HUDEP-2 (cell line): ENCODE data around the gene DPEP1.
A peak's percentile ranks its signal among the peaks of the same experiment; 100 is the strongest.
"Not testable (repeated sequence)": the region's sequence is repeated elsewhere in the genome, so short reads cannot be mapped to it uniquely, and the experiment has no call there.

Source experiments
- DNase-seq, 76 experiments: peaks; one replicate each; lab custom pipeline; 2025; ENCODE audit not compliant: unreplicated experiment in 76 of 76; lab: John Stamatoyannopoulos, UW

Gene DPEP1

GRCh38 chr16:89576153-89577054 is 37.0 kb upstream of the DPEP1 start:
- no peak for DNase-seq

GRCh38 chr16:89577055-89577759 is 36.2 kb upstream of the DPEP1 start:
- DNase-seq = no peak

GRCh38 chr16:89579351-89579750 is 34.1 kb upstream of the DPEP1 start:
- no peak for DNase-seq

- DNase-seq = no peak
These were observed 32.3 kb upstream of the DPEP1 start for GRCh38 chr16:89581045-89581695.

- DNase-seq = no peak
These were observed 31.4 kb upstream of the DPEP1 start for GRCh38 chr16:89581861-89582563.

GRCh38 chr16:89582614-89583196 is 30.7 kb upstream of the DPEP1 start:
- DNase-seq = no peak

- no peak for DNase-seq
These were observed 30.1 kb upstream of the DPEP1 start for GRCh38 chr16:89583197-89583894.

GRCh38 chr16:89583895-89584644 is 29.4 kb upstream of the DPEP1 start:
- DNase-seq = no peak

GRCh38 chr16:89584768-89585549 is 28.5 kb upstream of the DPEP1 start:
- no peak for DNase-seq

GRCh38 chr16:89586218-89586617 is 27.2 kb upstream of the DPEP1 start:
- DNase-seq = no peak

GRCh38 chr16:89586853-89587252 is 26.6 kb upstream of the DPEP1 start:
- peak in 3 of 76 experiments; percentile 18 to 23 (median 19) for DNase-seq

GRCh38 chr16:89587676-89588075 is 25.8 kb upstream of the DPEP1 start:
- DNase-seq = not testable (repeated sequence)

- DNase-seq = no peak
These were observed 24.9 kb upstream of the DPEP1 start for GRCh38 chr16:89588413-89589109.

- DNase-seq = no peak
These were observed 24.1 kb upstream of the DPEP1 start for GRCh38 chr16:89589241-89589926.

- DNase-seq = no peak
These were observed 19.6 kb upstream of the DPEP1 start for GRCh38 chr16:89593841-89594240.

GRCh38 chr16:89595330-89596060 is 17.9 kb upstream of the DPEP1 start:
- no peak for DNase-seq
